ENCODE data around the gene RIOX2.

GRCh38 chr3:97993526-97993925 lies 21.3 kb upstream of the RIOX2 start:
- no peak for TF ChIP-seq CTCF (conservative IDR thresholded peaks at IDR 0.05; ENCODE audit: low read length)
- no peak for TF ChIP-seq EZH2phosphoT487 (IDR thresholded peaks at IDR 0.05; ENCODE audit: borderline replicate concordance)

Measured in Loucy (cell line).